Parathyroid adenoma (tissue), 2 donors: ENCODE measurements around the gene C3orf33.

Source experiments
- H2AFZ ChIP-seq: fragments of 300-600 bp; sonication (generic); one replicate; pipeline ENCODE4 v1.7.0; 2017; ENCODE audit warnings: antibody characterized with exemption, mild to moderate bottlenecking
- H3K27ac ChIP-seq: fragments of 300-600 bp; sonication (generic); one replicate; pipeline ENCODE4 v1.7.0; 2017
- H3K27me3 ChIP-seq: fragments of 300-600 bp; sonication (generic); one replicate; pipeline ENCODE4 v1.7.0; 2017; ENCODE audit warnings: low read length; ENCODE audit not compliant: control insufficient read depth, insufficient read depth
- H3K36me3 ChIP-seq: fragments of 300-600 bp; sonication (generic); one replicate; pipeline ENCODE4 v1.7.0; 2017; ENCODE audit warnings: low read length; ENCODE audit not compliant: control insufficient read depth, insufficient read depth
- H3K4me1 ChIP-seq: fragments of 300-600 bp; sonication (generic); one replicate; pipeline ENCODE4 v1.7.0; 2017; ENCODE audit warnings: control low read depth
- H3K4me2 ChIP-seq: fragments of 300-600 bp; sonication (generic); one replicate; pipeline ENCODE4 v1.7.0; 2017; ENCODE audit warnings: low read length
- H3K4me3 ChIP-seq: fragments of 300-600 bp; sonication (generic); one replicate; pipeline ENCODE4 v1.7.0; 2017; ENCODE audit warnings: low read depth, low read length
- H3K79me2 ChIP-seq: fragments of 300-600 bp; sonication (generic); one replicate; pipeline ENCODE4 v1.7.0; 2017; ENCODE audit warnings: control low read depth
- H3K9ac ChIP-seq: fragments of 300-600 bp; sonication (generic); one replicate; pipeline ENCODE4 v1.7.0; 2017; ENCODE audit warnings: mild to moderate bottlenecking
- H3K9me3 ChIP-seq: fragments of 300-600 bp; sonication (generic); one replicate; pipeline ENCODE4 v1.7.0; 2017; ENCODE audit warnings: low read length; ENCODE audit not compliant: control insufficient read depth
- TF ChIP-seq, protein P1 (sequence below): fragments of 300-600 bp; sonication (generic); IDR thresholded peaks from one replicate; pipeline ENCODE4 v1.7.0; 2017; ENCODE audit warnings: antibody characterized with exemption, mild to moderate bottlenecking
- donor health status: primary hyperparathyroidism.

C3orf33 gene

GRCh38 chr3:155785662-155786295, 20.3 kb downstream of the C3orf33 start:
- Histone ChIP-seq H3K4me1 (no peaks in the 10 kb centered on the region), H3K27ac (no peak overlapping the region), H3K9me3 (no peaks in the 10 kb centered on the region), H3K36me3 (no peaks in the 10 kb centered on the region), H3K4me2 (no peak overlapping the region), H3K27me3 (no peaks in the 10 kb centered on the region), H2AFZ (no peak overlapping the region), H3K4me3 (no peak overlapping the region), H3K9ac (no peak overlapping the region), H3K79me2 (peaks cover 7% of the 10 kb centered on the region)
- TF ChIP-seq, protein P1, sequence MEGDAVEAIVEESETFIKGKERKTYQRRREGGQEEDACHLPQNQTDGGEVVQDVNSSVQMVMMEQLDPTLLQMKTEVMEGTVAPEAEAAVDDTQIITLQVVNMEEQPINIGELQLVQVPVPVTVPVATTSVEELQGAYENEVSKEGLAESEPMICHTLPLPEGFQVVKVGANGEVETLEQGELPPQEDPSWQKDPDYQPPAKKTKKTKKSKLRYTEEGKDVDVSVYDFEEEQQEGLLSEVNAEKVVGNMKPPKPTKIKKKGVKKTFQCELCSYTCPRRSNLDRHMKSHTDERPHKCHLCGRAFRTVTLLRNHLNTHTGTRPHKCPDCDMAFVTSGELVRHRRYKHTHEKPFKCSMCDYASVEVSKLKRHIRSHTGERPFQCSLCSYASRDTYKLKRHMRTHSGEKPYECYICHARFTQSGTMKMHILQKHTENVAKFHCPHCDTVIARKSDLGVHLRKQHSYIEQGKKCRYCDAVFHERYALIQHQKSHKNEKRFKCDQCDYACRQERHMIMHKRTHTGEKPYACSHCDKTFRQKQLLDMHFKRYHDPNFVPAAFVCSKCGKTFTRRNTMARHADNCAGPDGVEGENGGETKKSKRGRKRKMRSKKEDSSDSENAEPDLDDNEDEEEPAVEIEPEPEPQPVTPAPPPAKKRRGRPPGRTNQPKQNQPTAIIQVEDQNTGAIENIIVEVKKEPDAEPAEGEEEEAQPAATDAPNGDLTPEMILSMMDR = no peak

DNA sequence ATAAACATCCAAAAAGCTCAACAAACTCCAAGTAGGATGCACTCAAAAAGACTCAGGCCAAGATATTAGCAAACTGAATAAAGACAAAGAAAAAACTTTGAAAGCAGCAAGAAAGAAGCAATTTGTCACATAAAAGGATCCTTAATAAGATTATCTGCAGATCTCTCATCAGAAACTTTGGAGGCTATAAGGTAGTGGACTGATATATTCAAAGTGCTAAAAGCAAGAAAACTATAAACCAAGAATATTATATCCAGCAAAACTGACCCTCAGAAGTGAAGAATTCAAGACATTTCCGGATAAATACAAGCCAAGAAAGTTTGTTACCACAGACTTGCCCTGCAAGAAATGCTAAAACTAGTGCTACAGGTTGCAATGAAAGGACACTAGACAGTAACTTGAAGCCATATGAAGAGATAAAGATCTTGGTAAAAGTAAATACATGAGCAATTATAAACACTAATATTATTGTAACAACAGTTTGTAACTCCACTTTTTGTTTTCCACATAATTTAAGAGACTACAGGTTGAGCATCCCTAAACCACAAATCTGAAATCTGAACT, 23.6 kb downstream of the C3orf33 start:
- Histone ChIP-seq H3K27ac (no peak overlapping the region), H3K9ac (no peak overlapping the region), H3K36me3 (no peaks in the 10 kb centered on the region), H3K4me1 (no peaks in the 10 kb centered on the region), H3K4me3 (no peak overlapping the region), H3K9me3 (no peaks in the 10 kb centered on the region), H3K27me3 (no peaks in the 10 kb centered on the region), H3K79me2 (peaks cover 3% of the 10 kb centered on the region), H3K4me2 (no peak overlapping the region), H2AFZ (no peak overlapping the region)
- TF ChIP-seq, protein P1 = no peak

DNA sequence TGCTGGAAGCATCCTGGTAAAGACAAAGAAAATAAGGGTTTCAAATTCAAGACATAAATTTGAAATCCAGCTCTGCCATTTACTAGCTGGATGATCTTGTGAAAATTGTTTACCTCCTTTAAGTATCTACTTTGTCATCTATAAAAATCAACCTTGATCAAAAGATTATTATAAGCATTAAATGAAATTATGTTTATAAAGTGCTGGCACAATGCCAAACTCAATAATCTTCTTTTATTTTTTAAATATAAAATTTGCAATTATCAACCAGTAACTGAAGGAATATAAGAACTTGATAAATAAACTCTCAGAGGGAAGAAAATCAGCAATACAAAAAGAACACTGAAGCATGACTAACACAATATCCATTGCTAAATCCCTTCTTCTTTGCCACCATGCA, 25.8 kb downstream of the C3orf33 start:
- no peaks in the 10 kb centered on the region for H3K9me3 ChIP-seq
- peaks cover 2% of the 10 kb centered on the region for H3K79me2 ChIP-seq
- H3K9ac ChIP-seq = no peak overlapping the region
- H3K4me3 ChIP-seq = no peak overlapping the region
- H3K36me3 ChIP-seq = no peaks in the 10 kb centered on the region
- TF ChIP-seq, protein P1 = no peak
- H2AFZ ChIP-seq = no peak overlapping the region
- no peaks in the 10 kb centered on the region for H3K4me1 ChIP-seq
- H3K27ac ChIP-seq = no peak overlapping the region
- H3K27me3 ChIP-seq = no peaks in the 10 kb centered on the region
- H3K4me2 ChIP-seq = no peak overlapping the region

DNA sequence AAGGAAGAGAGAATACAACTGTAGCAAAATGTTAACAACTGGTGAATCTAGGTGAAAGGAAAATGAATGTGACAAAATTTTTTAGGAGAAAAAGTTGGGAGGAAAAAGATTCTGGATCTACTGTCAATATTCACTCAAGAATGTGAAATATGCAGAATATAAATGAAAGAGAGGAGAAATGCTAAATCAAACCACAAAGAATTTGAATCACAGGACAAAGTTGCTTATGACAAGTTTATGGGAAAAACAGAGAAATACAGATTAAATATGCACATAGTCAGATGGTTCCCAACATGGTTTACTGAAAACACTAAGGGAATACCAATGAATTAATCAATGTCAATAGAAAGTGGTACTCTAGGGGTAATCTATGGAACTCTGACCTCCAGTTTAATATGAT, 27.6 kb downstream of the C3orf33 start:
- Histone ChIP-seq H2AFZ (no peak overlapping the region), H3K9ac (no peak overlapping the region), H3K36me3 (no peaks in the 10 kb centered on the region), H3K9me3 (no peaks in the 10 kb centered on the region), H3K4me1 (no peaks in the 10 kb centered on the region), H3K27ac (no peak overlapping the region), H3K4me2 (no peak overlapping the region), H3K4me3 (no peak overlapping the region), H3K79me2 (no peaks in the 10 kb centered on the region), H3K27me3 (no peaks in the 10 kb centered on the region)
- TF ChIP-seq, protein P1 = no peak

DNA sequence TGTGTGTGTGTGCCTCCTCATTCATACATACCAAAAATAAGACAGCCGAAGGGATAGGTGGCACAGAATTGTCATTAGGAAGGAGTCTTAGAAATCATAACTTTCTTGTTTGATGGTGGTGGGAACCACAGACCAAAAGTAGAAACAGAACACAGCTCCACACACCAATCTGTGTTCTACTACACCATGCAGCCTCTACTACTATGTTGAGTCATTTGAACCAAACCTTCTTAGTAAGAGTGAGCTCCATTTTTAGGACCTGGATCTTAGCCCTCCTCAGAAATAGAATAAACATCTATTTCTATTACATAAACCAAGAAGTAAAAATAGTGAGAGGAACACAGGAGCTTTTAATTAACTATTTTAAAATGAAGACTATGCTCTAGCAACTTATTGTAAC, 33.3 kb downstream of the C3orf33 start:
- H3K4me2 ChIP-seq = no peak overlapping the region
- no peaks in the 10 kb centered on the region for H3K36me3 ChIP-seq
- TF ChIP-seq, protein P1 = no peak
- H3K79me2 ChIP-seq = no peaks in the 10 kb centered on the region
- H3K9ac ChIP-seq = no peak overlapping the region
- H3K4me3 ChIP-seq = no peak overlapping the region
- H2AFZ ChIP-seq = no peak overlapping the region
- H3K9me3 ChIP-seq = no peaks in the 10 kb centered on the region
- no peaks in the 10 kb centered on the region for H3K27me3 ChIP-seq
- no peaks in the 10 kb centered on the region for H3K4me1 ChIP-seq
- H3K27ac ChIP-seq = no peak overlapping the region
